ENCODE data around the gene FABP3. TPM values are rescaled to one million over a fixed set of nuclear protein-coding genes. Genes with fewer than 3 reads are reported as not detected.

The FABP3 gene
- 0.93 and 2.2 TPM in 2 replicates for total RNA-seq (ENCODE audit: low replicate concordance)

GRCh38 chr1:31373056-31373896, at the start of gene FABP3:
Gene FABP3 (minus strand): TSS chr1:31373076. CDS start chr1:31373014, 62 bp downstream.
- H3K36me3 ChIP-seq = no peaks in the 10 kb centered on the region
- no peaks in the 10 kb centered on the region for H3K9me3 ChIP-seq (ENCODE audit: low read depth)
- peak within 1 kb of the TSS; percentile 55 for H3K4me3 ChIP-seq
- peak; percentile 91 for DNase-seq (ENCODE audit: low spot score)
- peaks cover 4% of the 10 kb centered on the region for H4K20me1 ChIP-seq (ENCODE audit: low read depth)
- peaks cover 24% of the 10 kb centered on the region for H3K4me1 ChIP-seq
- H3K27ac ChIP-seq = no peak within 1 kb of the TSS
- TF ChIP-seq EZH2 (IDR thresholded peaks at IDR 0.05) (no peak), EZH2phosphoT487 (IDR thresholded peaks at IDR 0.05) (no peak)
- TF ChIP-seq, protein P1, sequence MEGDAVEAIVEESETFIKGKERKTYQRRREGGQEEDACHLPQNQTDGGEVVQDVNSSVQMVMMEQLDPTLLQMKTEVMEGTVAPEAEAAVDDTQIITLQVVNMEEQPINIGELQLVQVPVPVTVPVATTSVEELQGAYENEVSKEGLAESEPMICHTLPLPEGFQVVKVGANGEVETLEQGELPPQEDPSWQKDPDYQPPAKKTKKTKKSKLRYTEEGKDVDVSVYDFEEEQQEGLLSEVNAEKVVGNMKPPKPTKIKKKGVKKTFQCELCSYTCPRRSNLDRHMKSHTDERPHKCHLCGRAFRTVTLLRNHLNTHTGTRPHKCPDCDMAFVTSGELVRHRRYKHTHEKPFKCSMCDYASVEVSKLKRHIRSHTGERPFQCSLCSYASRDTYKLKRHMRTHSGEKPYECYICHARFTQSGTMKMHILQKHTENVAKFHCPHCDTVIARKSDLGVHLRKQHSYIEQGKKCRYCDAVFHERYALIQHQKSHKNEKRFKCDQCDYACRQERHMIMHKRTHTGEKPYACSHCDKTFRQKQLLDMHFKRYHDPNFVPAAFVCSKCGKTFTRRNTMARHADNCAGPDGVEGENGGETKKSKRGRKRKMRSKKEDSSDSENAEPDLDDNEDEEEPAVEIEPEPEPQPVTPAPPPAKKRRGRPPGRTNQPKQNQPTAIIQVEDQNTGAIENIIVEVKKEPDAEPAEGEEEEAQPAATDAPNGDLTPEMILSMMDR (IDR thresholded peaks at IDR 0.05) = no peak
- Mint-ChIP-seq H3K27ac (peak within 1 kb of the TSS; percentile 96), H3K4me1 (peaks cover 49% of the 10 kb centered on the region), H3K27me3 (ENCODE audit: insufficient read depth, low read depth) (peaks cover 2% of the 10 kb centered on the region), H3K4me3 (peak within 1 kb of the TSS; percentile 83), H3K9me3 (no peaks in the 10 kb centered on the region), H3K36me3 (peaks cover 1% of the 10 kb centered on the region)
- H3K27me3 ChIP-seq = peaks cover 11% of the 10 kb centered on the region
- no peaks in the 10 kb centered on the region for H3K79me2 ChIP-seq (ENCODE audit: low read depth)
- peaks cover 28% of the 10 kb centered on the region for H3F3A ChIP-seq (ENCODE audit: low read depth)
- peak within 1 kb of the TSS; percentile 83 for H3K4me2 ChIP-seq
- peak within 1 kb of the TSS; percentile 86 for H2AFZ ChIP-seq (replicated peaks)
- no peak within 1 kb of the TSS for H3K9ac ChIP-seq

- H3K79me2 ChIP-seq (ENCODE audit: low read depth) = peaks cover 12% of the 10 kb centered on the region
- no peak overlapping the region for H3K4me3 Mint-ChIP-seq
- no peaks in the 10 kb centered on the region for H3K36me3 ChIP-seq
- H3K4me3 ChIP-seq = no peak overlapping the region
- H3K4me1 ChIP-seq = peaks cover 14% of the 10 kb centered on the region
- peaks cover 48% of the 10 kb centered on the region for H4K20me1 ChIP-seq (ENCODE audit: low read depth)
- H3K9me3 ChIP-seq (ENCODE audit: low read depth) = no peaks in the 10 kb centered on the region
- peak; percentile 79 for DNase-seq (ENCODE audit: low spot score)
- H3F3A ChIP-seq (ENCODE audit: low read depth) = peaks cover 12% of the 10 kb centered on the region
- no peaks in the 10 kb centered on the region for H3K27me3 ChIP-seq
- peaks cover 21% of the 10 kb centered on the region for H3K4me1 Mint-ChIP-seq
- H3K9ac ChIP-seq = no peak overlapping the region
- no peak overlapping the region for H3K4me2 ChIP-seq
- peaks cover 4% of the 10 kb centered on the region for H3K27me3 Mint-ChIP-seq (ENCODE audit: insufficient read depth, low read depth)
- H3K27ac Mint-ChIP-seq = no peak overlapping the region
- H3K27ac ChIP-seq = no peak overlapping the region
- H3K36me3 Mint-ChIP-seq = no peaks in the 10 kb centered on the region
- H3K9me3 Mint-ChIP-seq = no peaks in the 10 kb centered on the region
- no peak overlapping the region for H2AFZ ChIP-seq (replicated peaks)
- TF ChIP-seq EZH2 (IDR thresholded peaks at IDR 0.05) (no peak), EZH2phosphoT487 (IDR thresholded peaks at IDR 0.05) (no peak)
- TF ChIP-seq, protein P1 (IDR thresholded peaks at IDR 0.05) = peak; percentile 74
These were observed 48.6 kb upstream of the FABP3 start for GRCh38 chr1:31421371-31422040.

GRCh38 chr1:31420716-31421115, 47.8 kb upstream of the FABP3 start:
- peaks cover 28% of the 10 kb centered on the region for H3K4me1 Mint-ChIP-seq
- no peak overlapping the region for H3K4me3 Mint-ChIP-seq
- Histone ChIP-seq H3K27me3 (no peaks in the 10 kb centered on the region), H3K36me3 (no peaks in the 10 kb centered on the region), H3K27ac (no peak overlapping the region), H3K4me3 (no peak overlapping the region), H3K79me2 (ENCODE audit: low read depth) (peaks cover 19% of the 10 kb centered on the region), H3K9ac (no peak overlapping the region), H3K9me3 (ENCODE audit: low read depth) (no peaks in the 10 kb centered on the region), H3K4me2 (no peak overlapping the region), H3F3A (ENCODE audit: low read depth) (peaks cover 12% of the 10 kb centered on the region), H4K20me1 (ENCODE audit: low read depth) (peaks cover 51% of the 10 kb centered on the region), H2AFZ (replicated peaks) (no peak overlapping the region), H3K4me1 (peaks cover 21% of the 10 kb centered on the region)
- H3K27me3 Mint-ChIP-seq (ENCODE audit: insufficient read depth, low read depth) = peaks cover 4% of the 10 kb centered on the region
- DNase-seq (ENCODE audit: low spot score) = no peak
- no peaks in the 10 kb centered on the region for H3K9me3 Mint-ChIP-seq
- H3K27ac Mint-ChIP-seq = no peak overlapping the region
- peaks cover 2% of the 10 kb centered on the region for H3K36me3 Mint-ChIP-seq
- TF ChIP-seq EZH2phosphoT487 (IDR thresholded peaks at IDR 0.05) (no peak), EZH2 (IDR thresholded peaks at IDR 0.05) (no peak)
- TF ChIP-seq, protein P1 (IDR thresholded peaks at IDR 0.05) = no peak
